Mesendoderm (in vitro differentiated cells): ENCODE data around the gene GNLY.

ENCODE experiments used
- DNase-seq: peaks from one replicate; pipeline ENCODE4 v3.0.0; 2013
- H2AK5ac ChIP-seq: 2 replicates; pipeline ENCODE4 v1.6.1; 2013; ENCODE audit warnings: low read length, inconsistent platforms
- H2BK120ac ChIP-seq: 2 replicates; pipeline ENCODE4 v1.6.1; 2013; ENCODE audit warnings: low read depth, mild to moderate bottlenecking, low read length, moderate library complexity, mixed read lengths
- H2BK15ac ChIP-seq: replicated peaks from 2 replicates; pipeline ENCODE4 v1.6.1; 2013; ENCODE audit warnings: low read depth, mild to moderate bottlenecking, moderate library complexity
- H2BK5ac ChIP-seq: 2 replicates; pipeline ENCODE4 v1.6.1; 2013; ENCODE audit warnings: low read length, inconsistent platforms
- H3K18ac ChIP-seq: 2 replicates; pipeline ENCODE4 v1.6.1; 2013; ENCODE audit warnings: mild to moderate bottlenecking, low read length, mixed read lengths
- H3K23ac ChIP-seq: one replicate; pipeline ENCODE4 v1.6.1; 2013; ENCODE audit warnings: low read length
- H3K27ac ChIP-seq: 2 replicates; pipeline ENCODE4 v1.5.1; 2013; ENCODE audit warnings: low read depth, mild to moderate bottlenecking, inconsistent platforms, low read length, moderate library complexity
- H3K27me3 ChIP-seq: 2 replicates; pipeline ENCODE4 v1.6.1; 2013; ENCODE audit warnings: low read length, control low read depth, mild to moderate bottlenecking, inconsistent platforms; ENCODE audit not compliant: insufficient read depth, poor library complexity
- H3K36me3 ChIP-seq: 2 replicates; pipeline ENCODE4 v1.6.1; 2013; ENCODE audit warnings: low read length, inconsistent platforms; ENCODE audit not compliant: control insufficient read depth, insufficient read depth
- H3K4ac ChIP-seq: one replicate; pipeline ENCODE4 v1.6.1; 2013; ENCODE audit warnings: low read depth, mild to moderate bottlenecking, low read length, moderate library complexity
- H3K4me1 ChIP-seq: 2 replicates; pipeline ENCODE4 v1.6.1; 2013; ENCODE audit warnings: low read depth, low read length, inconsistent platforms; ENCODE audit not compliant: control insufficient read depth
- H3K4me2 ChIP-seq: 2 replicates; pipeline ENCODE4 v1.6.1; 2013; ENCODE audit warnings: low read length
- H3K4me3 ChIP-seq: 2 replicates; pipeline ENCODE4 v1.5.1; 2013; ENCODE audit warnings: mild to moderate bottlenecking, low read length
- H3K56ac ChIP-seq: one replicate; pipeline ENCODE4 v1.6.1; 2013; ENCODE audit warnings: low read length
- H3K79me1 ChIP-seq: 2 replicates; pipeline ENCODE4 v1.6.1; 2013; ENCODE audit warnings: low read length, inconsistent platforms
- H3K79me2 ChIP-seq: 2 replicates; pipeline ENCODE4 v1.6.1; 2013; ENCODE audit warnings: mild to moderate bottlenecking, low read length; ENCODE audit not compliant: control insufficient read depth, insufficient read depth
- H3K9ac ChIP-seq: 2 replicates; pipeline ENCODE4 v1.6.1; 2013; ENCODE audit warnings: low read length, inconsistent platforms
- H4K5ac ChIP-seq: one replicate; pipeline ENCODE4 v1.6.1; 2013; ENCODE audit warnings: low read length
- H4K8ac ChIP-seq: one replicate; pipeline ENCODE4 v1.6.1; 2013; ENCODE audit warnings: low read depth, mild to moderate bottlenecking, control low read depth, low read length, moderate library complexity
- WGBS: extraction: QIAGEN DNeasy Blood & Tissue Kit; methylation state at CpG from one replicate; pipeline ENCODE4 v1.1.7; 2013; ENCODE audit warnings: low lambda C conversion rate, missing lambda C conversion rate; ENCODE audit not compliant: insufficient coverage; ENCODE audit errors: extremely low coverage; 5-methylcytosine and 5-hydroxymethylcytosine counted together

GNLY gene

GRCh38 chr2:85723707-85724360 lies 29.7 kb downstream of the GNLY start:
- no peak overlapping the region for H3K23ac ChIP-seq
- no peak overlapping the region for H3K4ac ChIP-seq
- no peaks in the 10 kb centered on the region for H3K79me2 ChIP-seq
- H3K36me3 ChIP-seq: no peaks in the 10 kb centered on the region
- no peak for DNase-seq
- H2BK5ac ChIP-seq: no peak overlapping the region
- H4K5ac ChIP-seq: no peak overlapping the region
- no peak overlapping the region for H2BK120ac ChIP-seq
- H3K56ac ChIP-seq: no peak overlapping the region
- H3K9ac ChIP-seq: no peak overlapping the region
- no peak overlapping the region for H3K27ac ChIP-seq
- no peak overlapping the region for H4K8ac ChIP-seq
- H3K4me1 ChIP-seq: no peaks in the 10 kb centered on the region
- no peak overlapping the region for H2BK15ac ChIP-seq
- WGBS: no CpG with 5 or more reads among the region's 2 CpGs
- H3K79me1 ChIP-seq: no peaks in the 10 kb centered on the region
- no peak overlapping the region for H2AK5ac ChIP-seq
- H3K18ac ChIP-seq: no peak overlapping the region
- H3K4me2 ChIP-seq: no peak overlapping the region
- H3K4me3 ChIP-seq: no peak overlapping the region
- H3K27me3 ChIP-seq: no peaks in the 10 kb centered on the region

GRCh38 chr2:85724731-85725181 lies 30.6 kb downstream of the GNLY start:
- Histone ChIP-seq H3K4me3 (no peak overlapping the region), H3K79me2 (no peaks in the 10 kb centered on the region), H3K56ac (no peak overlapping the region), H3K27me3 (no peaks in the 10 kb centered on the region), H3K4me1 (no peaks in the 10 kb centered on the region), H3K4me2 (no peak overlapping the region), H2BK15ac (no peak overlapping the region), H2BK5ac (no peak overlapping the region), H2AK5ac (no peak overlapping the region), H4K8ac (no peak overlapping the region), H4K5ac (no peak overlapping the region), H3K9ac (no peak overlapping the region), H3K4ac (no peak overlapping the region), H2BK120ac (no peak overlapping the region), H3K18ac (no peak overlapping the region), H3K79me1 (no peaks in the 10 kb centered on the region), H3K23ac (no peak overlapping the region), H3K36me3 (no peaks in the 10 kb centered on the region), H3K27ac (no peak overlapping the region)
- no CpG with 5 or more reads among the region's 5 CpGs for WGBS
- no peak for DNase-seq

GRCh38 chr2:85725451-85725850 lies 31.3 kb downstream of the GNLY start:
- H3K4me2 ChIP-seq: no peak overlapping the region
- DNase-seq: no peak
- no peak overlapping the region for H4K5ac ChIP-seq
- H3K4me1 ChIP-seq: no peaks in the 10 kb centered on the region
- no peak overlapping the region for H3K18ac ChIP-seq
- H3K4me3 ChIP-seq: no peak overlapping the region
- H2BK15ac ChIP-seq: no peak overlapping the region
- H3K36me3 ChIP-seq: no peaks in the 10 kb centered on the region
- no peaks in the 10 kb centered on the region for H3K79me1 ChIP-seq
- H2AK5ac ChIP-seq: no peak overlapping the region
- H3K27me3 ChIP-seq: no peaks in the 10 kb centered on the region
- WGBS: no CpG with 5 or more reads among the region's 2 CpGs
- no peak overlapping the region for H2BK120ac ChIP-seq
- H4K8ac ChIP-seq: no peak overlapping the region
- H3K9ac ChIP-seq: no peak overlapping the region
- no peak overlapping the region for H3K4ac ChIP-seq
- no peak overlapping the region for H3K56ac ChIP-seq
- H2BK5ac ChIP-seq: no peak overlapping the region
- H3K23ac ChIP-seq: no peak overlapping the region
- H3K27ac ChIP-seq: no peak overlapping the region
- H3K79me2 ChIP-seq: no peaks in the 10 kb centered on the region

- Histone ChIP-seq H2AK5ac (no peak overlapping the region), H2BK120ac (no peak overlapping the region), H3K4me1 (no peaks in the 10 kb centered on the region), H3K56ac (no peak overlapping the region), H3K79me1 (no peaks in the 10 kb centered on the region), H3K27me3 (no peaks in the 10 kb centered on the region), H3K4me2 (no peak overlapping the region), H2BK5ac (no peak overlapping the region), H3K4me3 (no peak overlapping the region), H3K36me3 (no peaks in the 10 kb centered on the region), H3K4ac (no peak overlapping the region), H3K18ac (no peak overlapping the region), H4K5ac (no peak overlapping the region), H3K23ac (no peak overlapping the region), H3K27ac (no peak overlapping the region), H4K8ac (no peak overlapping the region), H3K79me2 (no peaks in the 10 kb centered on the region), H2BK15ac (no peak overlapping the region), H3K9ac (no peak overlapping the region)
- no peak for DNase-seq
- WGBS: no CpG with 5 or more reads among the region's 10 CpGs
Observed at GRCh38 chr2:85727798-85728197, 33.6 kb downstream of the GNLY start.

GRCh38 chr2:85728342-85728741 lies 34.2 kb downstream of the GNLY start:
- Histone ChIP-seq H3K56ac (no peak overlapping the region), H4K5ac (no peak overlapping the region), H3K36me3 (no peaks in the 10 kb centered on the region)

More at GRCh38 chr2:85728342-85728741, 34.2 kb downstream of the GNLY start:
- no peaks in the 10 kb centered on the region for H3K4me1 ChIP-seq
- H3K23ac ChIP-seq: no peak overlapping the region
- no peak overlapping the region for H3K18ac ChIP-seq
- H3K27me3 ChIP-seq: no peaks in the 10 kb centered on the region
- no peak overlapping the region for H2BK120ac ChIP-seq
- H3K4ac ChIP-seq: no peak overlapping the region
- no peak overlapping the region for H2BK15ac ChIP-seq
- H3K27ac ChIP-seq: no peak overlapping the region
- no peak overlapping the region for H2AK5ac ChIP-seq
- no CpG with 5 or more reads among the region's 5 CpGs for WGBS
- no peak overlapping the region for H3K9ac ChIP-seq
- no peak overlapping the region for H4K8ac ChIP-seq
- H3K4me2 ChIP-seq: no peak overlapping the region
- DNase-seq: no peak
- H3K4me3 ChIP-seq: no peak overlapping the region
- no peak overlapping the region for H2BK5ac ChIP-seq
- H3K79me1 ChIP-seq: no peaks in the 10 kb centered on the region
- H3K79me2 ChIP-seq: no peaks in the 10 kb centered on the region
